ENCODE measurements around the gene TNRC6C.

Gene TNRC6C

GRCh38 chr17:77942112-77942988 lies 16.2 kb upstream of the TNRC6C start:
- DNase-seq (ENCODE audit: low read depth), result no peak
- no peak for TF ChIP-seq CTCF (IDR thresholded peaks at IDR 0.05; ENCODE audit: control insufficient read depth, insufficient read depth, low read depth, low read length, missing control alignments)
- no peak overlapping the region for H3K4me3 ChIP-seq (ENCODE audit: control insufficient read depth, low read depth, low read length)

- no peak for DNase-seq (ENCODE audit: low read depth)
- no peak for TF ChIP-seq CTCF (IDR thresholded peaks at IDR 0.05; ENCODE audit: control insufficient read depth, insufficient read depth, low read depth, low read length, missing control alignments)
- H3K4me3 ChIP-seq (ENCODE audit: control insufficient read depth, low read depth, low read length), result no peak overlapping the region
Measured at GRCh38 chr17:77943971-77944370, 14.5 kb upstream of the TNRC6C start.

- DNase-seq (ENCODE audit: low read depth), result no peak
- TF ChIP-seq CTCF (IDR thresholded peaks at IDR 0.05; ENCODE audit: control insufficient read depth, insufficient read depth, low read depth, low read length, missing control alignments), result no peak
- no peak overlapping the region for H3K4me3 ChIP-seq (ENCODE audit: control insufficient read depth, low read depth, low read length)
Measured at GRCh38 chr17:77944390-77945222, 13.9 kb upstream of the TNRC6C start.

GRCh38 chr17:77946900-77947645 lies 11.4 kb upstream of the TNRC6C start:
- no peak for DNase-seq (ENCODE audit: low read depth)
- no peak overlapping the region for H3K4me3 ChIP-seq (ENCODE audit: control insufficient read depth, low read depth, low read length)
- no peak for TF ChIP-seq CTCF (IDR thresholded peaks at IDR 0.05; ENCODE audit: control insufficient read depth, insufficient read depth, low read depth, low read length, missing control alignments)

GRCh38 chr17:77948690-77949114 lies 9.8 kb upstream of the TNRC6C start:
- TF ChIP-seq CTCF (IDR thresholded peaks at IDR 0.05; ENCODE audit: control insufficient read depth, insufficient read depth, low read depth, low read length, missing control alignments), result no peak
- no peak overlapping the region for H3K4me3 ChIP-seq (ENCODE audit: control insufficient read depth, low read depth, low read length)

GRCh38 chr17:77951123-77951522 lies 7.4 kb upstream of the TNRC6C start:
- DNase-seq (ENCODE audit: low read depth), result no peak
- no peak for TF ChIP-seq CTCF (IDR thresholded peaks at IDR 0.05; ENCODE audit: control insufficient read depth, insufficient read depth, low read depth, low read length, missing control alignments)
- H3K4me3 ChIP-seq (ENCODE audit: control insufficient read depth, low read depth, low read length), result no peak overlapping the region

More at GRCh38 chr17:77948690-77949114, 9.8 kb upstream of the TNRC6C start:
- DNase-seq (ENCODE audit: low read depth), result no peak
